Left kidney (tissue), 2 donors: ENCODE measurements around the gene TMEM62. TPM values are rescaled to one million over a fixed set of nuclear protein-coding genes. Genes with fewer than 3 reads are reported as not detected.
"Not testable (repeated sequence)": the region's sequence is repeated elsewhere in the genome, so short reads cannot be mapped to it uniquely, and the experiment has no call there.

Source experiments
- DNase-seq: peaks from one replicate; pipeline ENCODE4 v3.0.0-alpha.2; 2013
- polyA plus RNA-seq: library from polyadenylated mRNA; unstranded; fragments of 120-200 nt; gene quantifications from one replicate; pipeline ENCODE4 v1.2.1, GENCODE V29; 2013; ENCODE audit not compliant: insufficient read length

Gene TMEM62
- polyA plus RNA-seq, 1 donor, result 18.1 TPM

- no peak for DNase-seq
Observed at GRCh38 chr15:43118829-43119228, 14.6 kb upstream of the TMEM62 start.

GRCh38 chr15:43121863-43122262 lies 11.5 kb upstream of the TMEM62 start:
- DNase-seq, result no peak

GRCh38 chr15:43125100-43125661 lies 8.2 kb upstream of the TMEM62 start:
- DNase-seq, result no peak

- no peak for DNase-seq
Observed at GRCh38 chr15:43126356-43126755, 7.0 kb upstream of the TMEM62 start.

GRCh38 chr15:43127752-43128151 lies 5.6 kb upstream of the TMEM62 start:
- no peak for DNase-seq

DNA sequence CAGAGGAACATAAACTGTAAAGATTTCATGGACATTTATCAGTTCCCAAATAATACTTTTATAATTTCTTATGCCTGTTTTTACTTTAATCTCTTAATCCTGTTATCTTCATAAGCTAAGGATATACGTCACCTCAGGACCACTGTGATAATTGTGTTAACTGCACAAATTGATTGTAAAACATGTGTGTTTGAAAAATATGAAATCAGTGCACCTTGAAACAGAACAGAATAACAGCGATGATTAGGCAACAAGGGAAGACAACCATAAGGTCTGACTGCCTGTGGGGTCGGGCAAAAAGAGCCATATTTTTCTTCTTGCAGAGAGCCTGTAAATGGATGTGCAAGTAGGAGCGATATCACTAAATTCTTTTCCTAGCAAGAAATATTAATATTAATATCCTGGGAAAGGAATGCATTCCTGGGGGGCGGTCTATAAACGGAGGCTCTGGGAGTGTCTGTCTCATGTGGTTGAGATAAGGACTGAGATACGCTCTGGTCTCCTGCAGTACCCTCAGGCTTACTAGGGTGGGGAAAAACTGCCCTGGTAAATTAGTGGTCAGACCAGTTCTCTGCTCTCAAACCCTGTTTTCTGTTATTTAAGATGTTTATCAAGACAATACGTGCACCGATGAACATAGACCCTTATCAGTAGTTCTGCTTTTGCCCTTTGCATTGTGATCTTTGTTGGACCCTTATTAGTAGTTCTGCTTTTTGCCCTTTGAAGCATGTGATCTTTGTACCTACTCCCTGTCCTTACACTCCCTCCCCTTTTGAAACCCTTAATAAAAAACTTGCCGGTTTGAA lies 5.0 kb upstream of the TMEM62 start:
- not testable (repeated sequence) for DNase-seq

DNA sequence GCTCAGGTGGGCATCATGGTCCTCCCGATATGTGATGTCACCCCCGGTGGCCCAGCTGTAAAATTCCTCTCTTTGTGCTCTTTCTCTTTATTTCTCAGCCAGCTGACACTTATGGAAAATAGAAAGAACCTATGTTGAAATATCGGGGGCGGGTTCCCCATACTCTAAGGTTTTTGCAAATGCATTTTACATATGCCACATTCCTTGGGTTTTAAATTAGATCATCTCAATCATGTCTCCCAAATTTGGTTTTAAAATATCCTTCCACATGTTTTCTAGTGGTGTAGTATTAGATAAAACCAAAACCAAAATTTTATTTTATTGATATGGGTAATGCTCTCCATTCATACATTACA lies 4.4 kb upstream of the TMEM62 start:
- no peak for DNase-seq

- no peak for DNase-seq
Observed at GRCh38 chr15:43132830-43133429, 456 bp upstream of the TMEM62 start.

GRCh38 chr15:43134157-43134635 lies 810 bp downstream of the TMEM62 start:
- DNase-seq, result no peak

- no peak for DNase-seq
Observed at GRCh38 chr15:43135351-43135750, 2.0 kb downstream of the TMEM62 start.

GRCh38 chr15:43143203-43143941 lies 10.0 kb downstream of the TMEM62 start:
- DNase-seq, result no peak

DNA sequence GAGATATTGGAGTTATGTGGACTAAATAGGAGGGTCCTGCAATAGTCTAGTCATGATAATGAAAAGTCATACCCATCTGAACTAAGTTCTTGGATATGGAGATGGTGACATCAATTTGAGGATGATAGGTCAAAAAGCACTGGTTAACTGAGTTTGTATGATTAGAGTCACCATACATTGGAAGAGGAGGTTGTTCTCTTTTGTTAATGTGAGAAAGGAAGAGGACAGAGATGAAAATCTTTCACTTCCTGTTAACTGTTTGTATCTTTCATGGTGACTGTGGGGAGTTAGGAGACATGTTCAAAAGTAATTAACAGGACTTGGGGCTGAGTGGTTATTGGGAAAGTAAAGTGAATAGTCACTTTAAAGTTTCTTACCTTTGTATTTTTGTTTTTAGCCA lies 11.1 kb downstream of the TMEM62 start:
- no peak for DNase-seq

GRCh38 chr15:43146184-43146583 lies 12.8 kb downstream of the TMEM62 start:
- DNase-seq, result no peak

GRCh38 chr15:43150191-43150929 lies 17.0 kb downstream of the TMEM62 start:
- DNase-seq, result no peak

DNA sequence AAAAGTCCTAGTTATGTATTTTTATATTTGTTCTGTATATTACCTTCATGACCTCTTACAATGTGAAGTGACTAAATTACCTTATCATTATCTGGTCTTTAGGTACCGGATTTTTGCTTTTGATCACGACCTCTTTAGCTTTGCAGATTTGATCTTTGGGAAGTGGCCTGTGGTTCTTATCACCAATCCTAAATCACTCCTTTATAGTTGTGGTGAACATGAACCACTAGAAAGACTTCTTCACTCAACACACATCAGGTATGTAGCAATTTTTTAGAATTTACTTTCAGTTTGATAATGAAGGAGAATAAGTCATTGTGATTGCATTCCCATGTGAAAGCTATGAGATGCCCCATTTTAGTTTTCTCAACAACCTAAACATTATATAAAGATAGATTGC lies 18.3 kb downstream of the TMEM62 start:
- DNase-seq, result no peak

GRCh38 chr15:43153269-43153668 lies 19.9 kb downstream of the TMEM62 start:
- DNase-seq, result no peak

- DNase-seq, result no peak
Observed at GRCh38 chr15:43165801-43166325, 32.5 kb downstream of the TMEM62 start.

DNA sequence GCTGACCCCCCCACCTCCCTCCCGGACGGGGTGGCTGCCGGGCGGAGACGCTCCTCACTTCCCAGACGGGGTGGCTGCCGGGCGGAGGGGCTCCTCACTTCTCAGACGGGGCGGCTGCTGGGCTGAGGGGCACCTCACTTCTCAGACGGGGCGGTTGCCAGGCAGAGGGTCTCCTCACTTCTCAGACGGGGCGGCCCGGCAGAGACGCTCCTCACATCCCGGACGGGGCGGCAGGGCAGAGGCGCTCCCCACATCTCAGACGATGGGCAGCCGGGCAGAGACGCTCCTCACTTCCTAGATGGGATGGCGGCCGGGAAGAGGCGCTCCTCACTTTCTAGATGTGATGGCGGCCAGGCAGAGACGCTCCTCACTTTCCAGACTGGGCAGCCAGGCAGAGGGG lies 33.9 kb downstream of the TMEM62 start:
- DNase-seq, result not testable (repeated sequence)

DNA sequence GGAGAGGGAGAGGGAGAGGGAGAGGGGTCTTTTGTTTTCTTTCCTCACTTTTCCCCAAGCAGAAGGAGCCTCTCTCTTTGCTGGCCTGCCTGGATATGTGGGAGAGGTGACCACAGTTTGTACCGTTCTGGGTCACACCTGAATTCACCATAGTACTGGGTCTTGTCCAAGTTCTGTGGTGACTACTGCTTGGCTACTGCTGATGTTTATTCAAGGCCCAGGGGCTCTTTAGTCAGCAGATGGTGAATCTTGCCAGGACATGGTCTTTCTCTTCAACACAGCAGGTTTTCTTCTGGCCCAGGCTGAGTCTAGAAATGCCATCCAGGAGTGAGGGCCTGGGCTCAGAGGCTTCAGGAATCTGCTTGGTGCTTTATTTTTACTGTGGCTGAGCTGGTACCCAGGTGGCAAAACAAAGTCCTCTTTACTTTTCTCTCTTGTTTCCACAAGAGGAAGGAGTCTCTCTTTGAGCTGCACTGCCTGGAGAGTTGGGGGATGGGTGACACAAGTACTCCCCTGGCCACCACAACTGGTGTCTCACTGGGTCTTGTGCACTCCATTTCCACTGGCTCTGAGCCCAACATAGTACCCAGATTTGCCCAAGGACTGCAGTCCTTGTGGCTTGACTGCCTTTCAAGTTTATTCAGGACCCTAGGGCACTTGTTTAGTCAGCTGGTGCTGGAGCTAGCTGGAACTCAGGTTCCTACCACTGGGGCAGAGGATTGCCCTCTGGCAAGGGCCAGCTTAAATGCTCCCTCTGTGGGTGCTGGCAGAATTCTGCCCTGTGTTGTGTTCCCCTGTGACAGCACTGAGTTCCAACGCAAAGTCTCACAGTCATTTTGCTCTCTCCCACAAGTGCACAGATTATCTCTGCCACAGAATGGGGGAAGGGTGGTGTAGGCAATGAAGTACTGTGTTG lies 35.1 kb downstream of the TMEM62 start:
- no peak for DNase-seq

GRCh38 chr15:43169888-43170287 lies 36.5 kb downstream of the TMEM62 start:
- no peak for DNase-seq
